GM19099 (cell line): Measurements from ENCODE around the gene LCE1D.

Source experiments
- POLR2A ChIP-seq: IDR thresholded peaks from 3 replicates; pipeline ENCODE4 v1.6.1; 2011; ENCODE audit warnings: low read depth; ENCODE audit not compliant: insufficient read length; ENCODE audit errors: extremely low read depth

LCE1D gene

DNA sequence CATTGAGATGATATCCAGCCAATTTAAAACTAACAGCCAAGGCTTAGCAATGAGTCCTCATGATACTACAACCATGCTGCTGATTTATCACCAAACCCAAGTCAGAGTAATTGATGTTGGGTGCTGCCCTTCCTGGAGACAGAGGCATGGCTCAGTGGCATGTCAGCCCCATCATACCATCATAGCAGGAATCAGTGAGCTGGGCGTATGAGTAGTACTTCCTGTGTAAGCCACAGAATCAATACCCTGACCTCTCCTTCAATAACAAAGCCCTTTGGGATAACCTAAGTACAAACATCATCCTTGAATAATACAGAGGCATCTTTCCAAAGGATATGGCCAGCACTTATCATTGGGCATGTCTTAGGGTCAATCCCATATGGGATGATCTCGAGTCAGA is 13.4 kb upstream of the LCE1D start:
- no peak for TF ChIP-seq POLR2A

DNA sequence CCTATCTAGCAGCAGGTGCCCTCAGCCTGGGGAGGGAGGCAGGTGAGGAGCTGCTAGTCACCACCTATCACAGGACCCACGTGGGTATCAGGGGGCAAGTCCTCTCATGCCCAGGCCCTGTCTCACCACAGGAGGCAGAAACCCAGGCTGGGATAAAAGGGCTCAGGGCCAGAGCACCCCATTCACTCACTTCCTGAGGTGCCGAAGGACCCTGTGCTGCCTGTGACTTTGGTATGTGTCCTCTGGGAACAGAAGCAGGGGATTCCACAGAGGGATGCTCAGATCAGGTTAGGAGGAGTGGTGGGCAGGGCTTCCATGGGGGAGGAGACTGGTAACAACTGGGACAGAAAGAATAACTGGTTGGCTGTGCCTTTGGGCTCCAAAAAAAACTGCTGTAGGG is 10.4 kb upstream of the LCE1D start, which contains the start of gene LCE1E:
Gene LCE1E, plus strand, starts transcription at position 181 of the 400 bp plus-strand sequence. CDS start 1,043 bp downstream, outside the sequence.
- no peak for TF ChIP-seq POLR2A

DNA sequence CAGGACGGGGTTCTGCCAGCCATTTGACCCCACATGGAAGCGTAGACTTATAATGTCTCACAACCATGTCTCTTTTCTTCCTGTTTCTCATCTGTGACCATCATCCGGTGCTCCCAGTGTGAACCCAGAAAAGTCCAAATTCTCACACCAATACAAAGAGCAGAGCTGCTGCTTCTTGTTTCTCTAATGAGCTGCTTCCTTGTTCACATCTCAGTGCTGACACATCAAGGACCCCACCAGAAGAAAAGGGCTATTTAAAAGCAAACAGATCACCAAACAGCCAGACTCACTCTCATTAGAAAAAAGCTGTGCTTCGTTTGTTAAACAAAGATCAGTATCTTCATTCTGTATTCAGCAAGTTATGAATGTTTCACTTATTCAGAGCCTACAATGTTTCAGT is 835 bp upstream of the LCE1D start:
- no peak for TF ChIP-seq POLR2A

DNA sequence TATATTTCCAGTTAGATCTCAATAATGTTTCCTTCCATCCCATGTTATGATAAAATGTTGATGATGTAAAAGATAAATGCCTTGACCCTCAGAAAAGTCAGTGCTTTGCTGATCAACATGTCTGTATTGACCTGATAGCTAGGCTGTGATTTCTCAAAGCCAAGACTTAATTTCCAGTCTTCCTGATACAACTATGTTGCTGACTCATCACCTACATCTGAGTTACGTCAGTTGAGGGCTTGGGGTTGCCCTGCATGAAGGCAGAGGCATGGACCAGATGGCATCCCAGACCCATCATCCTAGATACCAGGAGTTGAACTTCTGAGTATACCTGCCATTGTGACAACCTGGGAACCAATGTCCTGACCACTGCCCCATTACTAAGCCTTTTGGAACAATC is 4.8 kb downstream of the LCE1D start:
- no peak for TF ChIP-seq POLR2A

- TF ChIP-seq POLR2A: no peak
These were observed 10.1 kb downstream of the LCE1D start, which contains the start of gene LCE1C for GRCh38 chr1:152806576-152806975. Gene LCE1C (minus strand): TSS chr1:152806651. CDS start chr1:152805478, 1,173 bp downstream.

GRCh38 chr1:152811050-152811449 is 14.5 kb downstream of the LCE1D start:
- TF ChIP-seq POLR2A: no peak

DNA sequence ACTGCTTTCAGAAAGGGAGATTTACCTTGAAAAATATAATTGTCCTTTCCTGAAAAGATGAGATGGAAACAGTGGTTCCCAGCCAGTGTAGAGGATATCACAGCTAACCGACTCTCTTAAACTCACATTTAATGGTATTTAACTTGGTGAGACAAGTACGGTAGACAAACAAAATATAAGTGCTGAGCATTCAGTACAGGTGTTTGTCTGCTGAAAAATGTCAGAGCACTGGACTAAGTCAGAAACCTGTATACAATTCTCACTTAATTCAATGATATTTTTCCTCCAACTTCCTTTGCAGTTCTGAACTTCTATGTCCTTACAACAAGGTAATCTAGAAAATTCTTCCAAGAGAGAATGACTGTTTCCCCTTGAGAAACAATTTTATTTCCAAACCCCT is 15.2 kb downstream of the LCE1D start, which contains the start of gene LCE1B:
Gene LCE1B, plus strand, starts transcription at position 301 of the 400 bp plus-strand sequence. CDS start 476 bp downstream, outside the sequence.
- TF ChIP-seq POLR2A: no peak

GRCh38 chr1:152817309-152817708 is 20.8 kb downstream of the LCE1D start:
- TF ChIP-seq POLR2A: no peak

- TF ChIP-seq POLR2A: no peak
These were observed 26.8 kb downstream of the LCE1D start for GRCh38 chr1:152823294-152823693.

DNA sequence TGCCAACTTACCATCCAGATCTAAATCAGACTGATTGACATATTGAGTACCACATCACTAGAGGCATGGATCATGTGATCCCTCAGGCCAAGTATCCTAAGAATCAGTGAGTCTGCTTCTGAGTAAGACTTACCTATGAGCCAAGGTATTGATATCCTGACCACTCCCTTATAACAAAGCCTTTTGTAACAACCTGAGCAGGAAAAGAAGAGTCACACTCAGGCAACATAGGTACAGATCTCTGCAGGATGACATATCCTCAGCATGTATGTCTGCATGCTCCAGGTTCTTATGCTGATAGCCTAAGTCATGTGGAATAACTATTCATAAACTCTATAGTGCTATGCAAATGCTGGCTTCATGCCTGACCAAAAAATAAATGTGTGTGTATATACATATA is 28.4 kb downstream of the LCE1D start:
- TF ChIP-seq POLR2A: no peak

DNA sequence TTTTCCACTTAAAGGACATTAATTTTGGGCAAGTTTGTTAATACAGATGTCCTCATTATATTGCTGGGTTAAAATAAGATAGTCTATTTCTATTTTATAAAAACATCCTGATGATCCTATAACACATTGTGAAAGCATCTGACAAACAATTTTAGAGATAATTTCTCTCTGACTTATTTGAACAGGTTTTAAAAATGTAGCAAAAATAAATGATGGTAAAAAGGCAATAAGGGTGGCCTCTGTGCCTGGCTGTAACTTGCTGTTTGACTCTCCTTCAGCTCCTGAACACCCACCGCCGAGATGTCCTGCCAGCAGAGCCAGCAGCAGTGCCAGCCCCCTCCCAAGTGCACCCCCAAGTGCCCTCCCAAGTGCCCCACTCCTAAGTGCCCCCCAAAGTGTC is 30.7 kb downstream of the LCE1D start, which contains the start of gene LCE1A:
Gene LCE1A, plus strand, starts transcription at position 301 of the 400 bp plus-strand sequence. Its CDS starts 0 bp downstream, at position 301.
- no peak for TF ChIP-seq POLR2A

GRCh38 chr1:152836870-152837269 is 40.3 kb downstream of the LCE1D start:
- no peak for TF ChIP-seq POLR2A

- no peak for TF ChIP-seq POLR2A
These were observed 46.0 kb downstream of the LCE1D start, which contains the start of gene LCE6A for GRCh38 chr1:152842556-152842955. Gene LCE6A (plus strand): TSS chr1:152842856. CDS start chr1:152843521, 665 bp downstream.
